HepG2 (cell line): ENCODE data around the gene TFPI. TPM values are rescaled to one million over a fixed set of nuclear protein-coding genes. Genes with fewer than 3 reads are reported as not detected.

Experiments
- ATAC-seq: fragments of 200-7000 bp; cut with Tn5 transposase; 3 replicates; pipeline ENCODE4 v1.9.1; 2020; ENCODE audit warnings: mild to moderate bottlenecking, moderate library complexity
- BruUV-seq: library from RNA; stranded (reverse); fragments of 400-500 nt; replicated peaks from 2 replicates; lab custom pipeline; 2021; lab: Mats Ljungman, UMichigan
- CTCF ChIA-PET: fragments of 300-600 bp; formaldehyde crosslinking; extraction: SDS; loops from one replicate; lab custom pipeline; 2021; ENCODE audit warnings: low total read pairs, inconsistent platforms, low intra/inter-chr PET ratio; lab: Yijun Ruan, JAX
- POLR2A ChIA-PET: fragments of 350-600 bp; sonication (Branson Sonifier 250); formaldehyde crosslinking; loops from one replicate; lab custom pipeline; 2020; ENCODE audit warnings: antibody characterized with exemption, inconsistent platforms; lab: Yijun Ruan, JAX
- DNase-seq: peaks from one replicate; pipeline ENCODE4 v3.0.0-alpha.2; 2015; ENCODE audit warnings: low spot score
- FAIRE-seq: peaks from 3 replicates; lab custom pipeline; 2011; peaks lifted over from hg19 to GRCh38; lab: Jason Lieb, UNC
- H2AFZ ChIP-seq: one replicate; pipeline ENCODE4 v1.6.1; 2011; ENCODE audit warnings: low read length, inconsistent platforms
- H3K27ac ChIP-seq: fragments of 300-600 bp; 3 replicates; pipeline ENCODE4 v1.8.0; 2011; ENCODE audit warnings: mixed run types, mild to moderate bottlenecking, mixed read lengths, low read length, inconsistent platforms; ENCODE audit not compliant: insufficient read depth; ENCODE audit errors: extremely low read length
- H3K27me3 ChIP-seq, 2 experiments: fragments of 200-600 bp in 1 of 2; 2 replicates in 1 of 2; 3 replicates in 1 of 2; pipeline versions ENCODE4 v1.6.0 to v1.8.0; 2011; ENCODE audit warnings: low read length in 2 of 2, mild to moderate bottlenecking in 2 of 2, moderate library complexity in 2 of 2, inconsistent platforms in 1 of 2; ENCODE audit not compliant: insufficient read depth in 2 of 2, control insufficient read depth in 1 of 2
- H3K36me3 ChIP-seq, 2 experiments: fragments of 200-600 bp in 1 of 2; replicated peaks in 1 of 2; 2 replicates in 1 of 2; 3 replicates in 1 of 2; pipeline versions ENCODE4 v1.5.1 to v1.8.0; 2011; ENCODE audit warnings: low read length in 2 of 2, inconsistent platforms in 1 of 2; ENCODE audit not compliant: insufficient read depth in 2 of 2, control insufficient read depth in 1 of 2
- H3K4me1 ChIP-seq: 2 replicates; pipeline ENCODE4 v1.5.1; 2012; ENCODE audit warnings: low read length, inconsistent platforms; ENCODE audit not compliant: insufficient read depth
- H3K4me2 ChIP-seq: 2 replicates; pipeline ENCODE4 v1.6.0; 2011; ENCODE audit warnings: low read depth, low read length, inconsistent platforms
- H3K4me3 ChIP-seq, 3 experiments: fragments of 200-600 bp in 1 of 3; sonication (generic), shearing (Covaris generic) in 1 of 3; replicated peaks in 1 of 3; 2 replicates each; pipeline ENCODE4 v1.5.1; 2011 to 2016; ENCODE audit warnings: low read length in 3 of 3, inconsistent platforms in 2 of 3, low read depth in 2 of 3, mild to moderate bottlenecking in 2 of 3, control low read depth in 1 of 3, mixed read lengths in 1 of 3; ENCODE audit not compliant: insufficient read depth in 1 of 3
- H3K79me2 ChIP-seq: one replicate; pipeline ENCODE4 v1.6.1; 2011; ENCODE audit warnings: low read length, inconsistent platforms; ENCODE audit not compliant: insufficient read depth
- H3K9ac ChIP-seq: 2 replicates; pipeline ENCODE4 v1.6.0; 2011; ENCODE audit warnings: mild to moderate bottlenecking, low read depth, low read length, inconsistent platforms; ENCODE audit not compliant: insufficient read depth
- H3K9me3 ChIP-seq: 2 replicates; pipeline ENCODE4 v1.5.1; 2012; ENCODE audit warnings: mild to moderate bottlenecking, low read length
- H4K20me1 ChIP-seq: 2 replicates; pipeline ENCODE4 v1.6.0; 2011; ENCODE audit warnings: inconsistent platforms, mild to moderate bottlenecking, low read length, moderate library complexity; ENCODE audit not compliant: insufficient read depth
- ATAD3A ChIP-seq: sonication (generic); formaldehyde crosslinking; IDR thresholded peaks from 2 replicates; pipeline ENCODE4 v1.4.0; 2020; ENCODE audit warnings: missing genetic modification reagents
- CREB3 ChIP-seq: sonication (generic); formaldehyde crosslinking; IDR thresholded peaks from 2 replicates; pipeline ENCODE4 v1.5.0; 2020; ENCODE audit warnings: missing genetic modification reagents
- KDM2A ChIP-seq: sonication (generic); formaldehyde crosslinking; IDR thresholded peaks from 2 replicates; pipeline ENCODE4 v1.4.0; 2020; ENCODE audit warnings: low read depth, missing genetic modification reagents, borderline replicate concordance
- NFIB ChIP-seq: sonication (generic); formaldehyde crosslinking; IDR thresholded peaks from 2 replicates; pipeline ENCODE4 v1.9.0; 2021; ENCODE audit warnings: missing genetic modification reagents, mild to moderate bottlenecking, borderline replicate concordance
- SUZ12 ChIP-seq: fragments of 150-350 bp; IDR thresholded peaks from 2 replicates; pipeline ENCODE4 v1.6.1; 2014; ENCODE audit warnings: low read depth, low read length
- ZFP41 ChIP-seq: sonication (generic); formaldehyde crosslinking; IDR thresholded peaks from 2 replicates; pipeline ENCODE4 v1.4.0; 2020; ENCODE audit warnings: mild to moderate bottlenecking, missing genetic modification reagents, borderline replicate concordance
- ZNF280B ChIP-seq: sonication (generic); formaldehyde crosslinking; IDR thresholded peaks from 2 replicates; pipeline ENCODE4 v1.5.0; 2020; ENCODE audit warnings: missing genetic modification reagents, mild to moderate bottlenecking, borderline replicate concordance
- ZNF430 ChIP-seq: sonication (generic); formaldehyde crosslinking; IDR thresholded peaks from 2 replicates; pipeline ENCODE4 v1.9.0; 2021; ENCODE audit warnings: mild to moderate bottlenecking, missing genetic modification reagents
- ZNF746 ChIP-seq: sonication (generic); formaldehyde crosslinking; IDR thresholded peaks from 2 replicates; pipeline ENCODE4 v1.8.0; 2022; ENCODE audit warnings: mild to moderate bottlenecking, missing genetic modification reagents
- ZNF773 ChIP-seq: sonication (generic); formaldehyde crosslinking; IDR thresholded peaks from 2 replicates; pipeline ENCODE4 v1.4.0; 2020; ENCODE audit warnings: missing genetic modification reagents, borderline replicate concordance
- ZNF790 ChIP-seq: sonication (generic); formaldehyde crosslinking; IDR thresholded peaks from 2 replicates; pipeline ENCODE4 v1.8.0; 2022; ENCODE audit warnings: missing genetic modification reagents, mild to moderate bottlenecking, borderline replicate concordance
- WGBS: methylation state at CpG from one replicate; pipeline ENCODE4 v1.1.6; 2017; ENCODE audit warnings: low lambda C conversion rate; 5-methylcytosine and 5-hydroxymethylcytosine counted together
- in situ Hi-C: cut with HindIII; loops from 2 replicates; pipeline ENCODE4 v1.10.0; 2017; ENCODE audit warnings: low pct_unique_long_range_greater_than_20kb; ENCODE audit not compliant: extremely low pct_ligation_motif_present
- intact Hi-C: fragments of 100-400 bp; cut with micrococcal nuclease; formaldehyde crosslinking; loops from one replicate; pipeline ENCODE4 v1.10.0; 2022; ENCODE audit not compliant: unreplicated experiment
- polyA plus RNA-seq, 8 experiments: library from polyadenylated mRNA; depleted of rRNA in 3 of 8; stranded (reverse) in 7 of 8; unstranded in 1 of 8; fragments of >200 nt; fragmentation: Illumina TruSeq in 4 of 8; extraction: Trizol in 4 of 8; gene quantifications; 2 replicates each; pipeline versions ENCODE4 v1.2.1 to v1.2.3, GENCODE V29; 2011 to 2016; ENCODE audit warnings: low read depth in 4 of 8, missing spikeins in 1 of 8, mixed read lengths in 1 of 8; ENCODE audit not compliant: insufficient read depth in 1 of 8
- total RNA-seq, 5 experiments: library from RNA; depleted of rRNA; stranded (reverse); fragments of >200 nt; fragmentation: Illumina TruSeq; extraction: Trizol; gene quantifications; 2 replicates each; pipeline ENCODE4 v1.2.3, GENCODE V29; 2016; ENCODE audit warnings: low read depth in 1 of 5
- TF ChIP-seq, protein P1 (sequence below): sonication (generic); formaldehyde crosslinking; IDR thresholded peaks from 2 replicates; pipeline ENCODE4 v1.4.0; 2020; ENCODE audit warnings: low read depth, missing genetic modification reagents
- TF ChIP-seq, protein P2 (sequence below): sonication (generic); formaldehyde crosslinking; IDR thresholded peaks from 2 replicates; pipeline ENCODE4 v1.8.1; 2023; ENCODE audit warnings: mild to moderate bottlenecking, missing genetic modification reagents, borderline replicate concordance
- TF ChIP-seq, protein P3 (sequence below): sonication (generic); formaldehyde crosslinking; IDR thresholded peaks from 2 replicates; pipeline ENCODE4 v1.4.0; 2020; ENCODE audit warnings: missing genetic modification reagents

TFPI gene
- total and polyA plus RNA-seq, 2 of the 13 experiments (the other 11 are each of a cell fraction or from before 2014, with no cell fraction given), result 301 to 436 TPM

- TF ChIP-seq, protein P1, sequence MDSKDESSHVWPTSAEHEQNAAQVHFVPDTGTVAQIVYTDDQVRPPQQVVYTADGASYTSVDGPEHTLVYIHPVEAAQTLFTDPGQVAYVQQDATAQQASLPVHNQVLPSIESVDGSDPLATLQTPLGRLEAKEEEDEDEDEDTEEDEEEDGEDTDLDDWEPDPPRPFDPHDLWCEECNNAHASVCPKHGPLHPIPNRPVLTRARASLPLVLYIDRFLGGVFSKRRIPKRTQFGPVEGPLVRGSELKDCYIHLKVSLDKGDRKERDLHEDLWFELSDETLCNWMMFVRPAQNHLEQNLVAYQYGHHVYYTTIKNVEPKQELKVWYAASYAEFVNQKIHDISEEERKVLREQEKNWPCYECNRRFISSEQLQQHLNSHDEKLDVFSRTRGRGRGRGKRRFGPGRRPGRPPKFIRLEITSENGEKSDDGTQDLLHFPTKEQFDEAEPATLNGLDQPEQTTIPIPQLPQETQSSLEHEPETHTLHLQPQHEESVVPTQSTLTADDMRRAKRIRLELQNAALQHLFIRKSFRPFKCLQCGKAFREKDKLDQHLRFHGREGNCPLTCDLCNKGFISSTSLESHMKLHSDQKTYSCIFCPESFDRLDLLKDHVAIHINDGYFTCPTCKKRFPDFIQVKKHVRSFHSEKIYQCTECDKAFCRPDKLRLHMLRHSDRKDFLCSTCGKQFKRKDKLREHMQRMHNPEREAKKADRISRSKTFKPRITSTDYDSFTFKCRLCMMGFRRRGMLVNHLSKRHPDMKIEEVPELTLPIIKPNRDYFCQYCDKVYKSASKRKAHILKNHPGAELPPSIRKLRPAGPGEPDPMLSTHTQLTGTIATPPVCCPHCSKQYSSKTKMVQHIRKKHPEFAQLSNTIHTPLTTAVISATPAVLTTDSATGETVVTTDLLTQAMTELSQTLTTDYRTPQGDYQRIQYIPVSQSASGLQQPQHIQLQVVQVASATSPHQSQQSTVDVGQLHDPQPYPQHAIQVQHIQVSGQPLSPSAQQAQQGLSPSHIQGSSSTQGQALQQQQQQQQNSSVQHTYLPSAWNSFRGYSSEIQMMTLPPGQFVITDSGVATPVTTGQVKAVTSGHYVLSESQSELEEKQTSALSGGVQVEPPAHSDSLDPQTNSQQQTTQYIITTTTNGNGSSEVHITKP, result no peak
- no peak for TF ChIP-seq ZNF790 (CRISPR knock-in tag)
Measured at GRCh38 chr2:187575751-187576067, 21.5 kb upstream of the TFPI start (continued).

DNA sequence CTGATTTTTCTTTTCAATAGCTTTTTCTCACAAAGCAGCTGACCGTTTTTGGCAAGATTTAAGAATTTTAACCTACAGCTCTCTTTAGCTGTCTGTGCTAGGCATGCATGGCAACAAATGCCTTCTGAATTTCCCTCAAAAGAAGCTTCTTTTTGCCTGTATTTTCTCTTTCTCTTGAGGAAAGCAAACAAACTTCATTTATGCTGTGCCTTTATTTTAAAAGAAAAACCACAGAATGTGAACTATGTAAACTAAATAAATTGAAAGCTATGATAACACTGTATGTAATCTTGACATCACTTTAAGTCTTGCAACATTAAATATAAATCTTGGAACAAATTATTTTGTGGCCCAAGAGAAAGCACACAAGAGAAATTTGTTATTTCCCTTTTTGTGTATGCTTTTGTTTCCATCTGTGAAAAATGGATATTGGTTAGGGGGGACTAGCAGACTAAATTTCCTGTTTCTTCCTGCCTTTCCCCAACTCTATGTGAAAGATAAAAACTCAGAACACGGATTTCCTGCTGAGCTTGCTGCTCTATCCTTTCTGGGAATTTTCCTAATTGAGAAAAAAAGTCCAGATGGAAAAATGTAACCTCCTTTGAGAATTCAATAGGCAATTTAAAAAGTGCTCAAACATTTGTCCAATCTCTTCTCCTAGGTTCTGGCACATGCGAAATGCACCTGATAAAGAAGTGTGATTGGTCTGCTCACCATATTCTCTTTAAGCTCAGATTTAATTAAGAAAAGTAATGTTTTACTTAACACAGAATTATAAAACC, 20.9 kb upstream of the TFPI start:
- Histone ChIP-seq H2AFZ (no peak overlapping the region), H3K36me3 (no peaks in the 10 kb centered on the region)
- ATAC-seq, result no peak
- TF ChIP-seq, protein P2, sequence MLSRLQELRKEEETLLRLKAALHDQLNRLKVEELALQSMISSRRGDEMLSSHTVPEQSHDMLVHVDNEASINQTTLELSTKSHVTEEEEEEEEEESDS, result no peak
- TF ChIP-seq ZNF280B (CRISPR knock-in tag) (no peak), CREB3 (CRISPR knock-in tag) (no peak), SUZ12 (no peak), ZNF430 (CRISPR knock-in tag) (no peak), ZNF773 (CRISPR knock-in tag) (no peak), ZNF746 (CRISPR knock-in tag) (no peak), KDM2A (CRISPR knock-in tag) (no peak), ZFP41 (CRISPR knock-in tag) (no peak), NFIB (CRISPR knock-in tag) (no peak), ATAD3A (CRISPR knock-in tag) (no peak)
- TF ChIP-seq, protein P3, sequence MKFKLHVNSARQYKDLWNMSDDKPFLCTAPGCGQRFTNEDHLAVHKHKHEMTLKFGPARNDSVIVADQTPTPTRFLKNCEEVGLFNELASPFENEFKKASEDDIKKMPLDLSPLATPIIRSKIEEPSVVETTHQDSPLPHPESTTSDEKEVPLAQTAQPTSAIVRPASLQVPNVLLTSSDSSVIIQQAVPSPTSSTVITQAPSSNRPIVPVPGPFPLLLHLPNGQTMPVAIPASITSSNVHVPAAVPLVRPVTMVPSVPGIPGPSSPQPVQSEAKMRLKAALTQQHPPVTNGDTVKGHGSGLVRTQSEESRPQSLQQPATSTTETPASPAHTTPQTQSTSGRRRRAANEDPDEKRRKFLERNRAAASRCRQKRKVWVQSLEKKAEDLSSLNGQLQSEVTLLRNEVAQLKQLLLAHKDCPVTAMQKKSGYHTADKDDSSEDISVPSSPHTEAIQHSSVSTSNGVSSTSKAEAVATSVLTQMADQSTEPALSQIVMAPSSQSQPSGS (CRISPR knock-in tag), result no peak

More for the DNA sequence above, 20.9 kb upstream of the TFPI start:
- H3K4me2 ChIP-seq, result no peak overlapping the region
- BruUV-seq, result no TSS peak
- no peak overlapping the region for H3K9ac ChIP-seq
- intact Hi-C loops, result no loop called here
- ChIA-PET CTCF (no interaction called here), POLR2A (interaction anchor here (1.0 kb wide), 1 partner anchor 24 kb away, joined by 3 read pairs; no protein-coding TSS in a partner anchor)
- no peaks in the 10 kb centered on the region for H3K9me3 ChIP-seq
- H3K4me3 ChIP-seq, result no peak overlapping the region
- 69% methylated on average over 3 of the region's 3 CpGs for whole genome bisulfite sequencing
- no peak for FAIRE-seq
- no peaks in the 10 kb centered on the region for H4K20me1 ChIP-seq
- peaks cover 35% of the 10 kb centered on the region for H3K4me1 ChIP-seq
- H3K27me3 ChIP-seq, result no peaks in the 10 kb centered on the region
- DNase-seq, result no peak
- H3K79me2 ChIP-seq, result no peaks in the 10 kb centered on the region
- H3K27ac ChIP-seq, result no peak overlapping the region
- in situ Hi-C loops, result loop anchor here (5.0 to 25.0 kb wide), 3 partner anchors 73 to 937 kb away; no protein-coding TSS in a partner anchor
